Brain pericyte (primary cell): ENCODE results near the gene RASGRP4.
A peak's percentile ranks its signal among the peaks of the same experiment; 100 is the strongest.

ENCODE experiments used
- DNase-seq: peaks from one replicate; pipeline ENCODE4 v3.0.0-alpha.2; 2012; ENCODE audit warnings: low read depth, low spot score

The RASGRP4 gene

GRCh38 chr19:38389957-38390924 is 35.8 kb downstream of the RASGRP4 start:
- DNase-seq: no peak

GRCh38 chr19:38389101-38389925 is 36.7 kb downstream of the RASGRP4 start:
- no peak for DNase-seq

- no peak for DNase-seq
These were observed 37.5 kb downstream of the RASGRP4 start, which contains the start of gene SPRED3 for GRCh38 chr19:38388349-38389100. Gene SPRED3, plus strand, starts transcription at chr19:38388697. Its CDS starts 1,606 bp downstream, at chr19:38390303.

GRCh38 chr19:38387550-38388348 is 38.3 kb downstream of the RASGRP4 start, which contains the start of gene GGN:
Gene GGN, minus strand, starts transcription at chr19:38388034. Its CDS starts 773 bp downstream, at chr19:38387261.
- DNase-seq: peak; percentile 86

- DNase-seq: no peak
These were observed 39.0 kb downstream of the RASGRP4 start for GRCh38 chr19:38386971-38387549.

- no peak for DNase-seq
These were observed 39.6 kb downstream of the RASGRP4 start for GRCh38 chr19:38386300-38386970.

GRCh38 chr19:38385804-38386257 is 40.2 kb downstream of the RASGRP4 start:
- no peak for DNase-seq

- DNase-seq: no peak
These were observed 40.8 kb downstream of the RASGRP4 start for GRCh38 chr19:38385057-38385803.

GRCh38 chr19:38384209-38385027 is 41.6 kb downstream of the RASGRP4 start:
- DNase-seq: no peak

- no peak for DNase-seq
These were observed 42.3 kb downstream of the RASGRP4 start for GRCh38 chr19:38383743-38384142.

- DNase-seq: no peak
These were observed 42.8 kb downstream of the RASGRP4 start for GRCh38 chr19:38383184-38383583.

- no peak for DNase-seq
These were observed 44.9 kb downstream of the RASGRP4 start for GRCh38 chr19:38381138-38381537.

- DNase-seq: no peak
These were observed 47.2 kb downstream of the RASGRP4 start for GRCh38 chr19:38378866-38379265.

GRCh38 chr19:38377052-38377451 is 49.0 kb downstream of the RASGRP4 start:
- no peak for DNase-seq

- DNase-seq: no peak
These were observed 49.4 kb downstream of the RASGRP4 start for GRCh38 chr19:38376576-38376975.

GRCh38 chr19:38375748-38376147 is 50.3 kb downstream of the RASGRP4 start:
- DNase-seq: no peak

- no peak for DNase-seq
These were observed 50.9 kb downstream of the RASGRP4 start for GRCh38 chr19:38375098-38375493.
